ENCODE measurements around the gene ARMC9. TPM values are rescaled to one million over a fixed set of nuclear protein-coding genes. Genes with fewer than 3 reads are reported as not detected.

The ARMC9 gene
- total and polyA plus RNA-seq, 2 of the 13 experiments (the other 11 are each of a cell fraction or from before 2014, with no cell fraction given) = 9.1 to 12.8 TPM

- TF ChIP-seq, protein P1, sequence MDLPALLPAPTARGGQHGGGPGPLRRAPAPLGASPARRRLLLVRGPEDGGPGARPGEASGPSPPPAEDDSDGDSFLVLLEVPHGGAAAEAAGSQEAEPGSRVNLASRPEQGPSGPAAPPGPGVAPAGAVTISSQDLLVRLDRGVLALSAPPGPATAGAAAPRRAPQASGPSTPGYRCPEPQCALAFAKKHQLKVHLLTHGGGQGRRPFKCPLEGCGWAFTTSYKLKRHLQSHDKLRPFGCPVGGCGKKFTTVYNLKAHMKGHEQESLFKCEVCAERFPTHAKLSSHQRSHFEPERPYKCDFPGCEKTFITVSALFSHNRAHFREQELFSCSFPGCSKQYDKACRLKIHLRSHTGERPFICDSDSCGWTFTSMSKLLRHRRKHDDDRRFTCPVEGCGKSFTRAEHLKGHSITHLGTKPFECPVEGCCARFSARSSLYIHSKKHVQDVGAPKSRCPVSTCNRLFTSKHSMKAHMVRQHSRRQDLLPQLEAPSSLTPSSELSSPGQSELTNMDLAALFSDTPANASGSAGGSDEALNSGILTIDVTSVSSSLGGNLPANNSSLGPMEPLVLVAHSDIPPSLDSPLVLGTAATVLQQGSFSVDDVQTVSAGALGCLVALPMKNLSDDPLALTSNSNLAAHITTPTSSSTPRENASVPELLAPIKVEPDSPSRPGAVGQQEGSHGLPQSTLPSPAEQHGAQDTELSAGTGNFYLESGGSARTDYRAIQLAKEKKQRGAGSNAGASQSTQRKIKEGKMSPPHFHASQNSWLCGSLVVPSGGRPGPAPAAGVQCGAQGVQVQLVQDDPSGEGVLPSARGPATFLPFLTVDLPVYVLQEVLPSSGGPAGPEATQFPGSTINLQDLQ (CRISPR knock-in tag; IDR thresholded peaks at IDR 0.05) = no peak
- TF ChIP-seq MIER3 (CRISPR knock-in tag; IDR thresholded peaks at IDR 0.05; ENCODE audit: borderline replicate concordance) (no peak), ZNF280B (CRISPR knock-in tag; IDR thresholded peaks at IDR 0.05; ENCODE audit: borderline replicate concordance) (no peak), RNF2 (conservative IDR thresholded peaks at IDR 0.05; ENCODE audit: low read depth) (0 out of 2 replicates have a peak, but pooled peaks have one; percentile 32), ZNF350 (CRISPR knock-in tag; IDR thresholded peaks at IDR 0.05; ENCODE audit: borderline replicate concordance, low read depth) (peak; percentile 81), ZNF460 (CRISPR knock-in tag; IDR thresholded peaks at IDR 0.05; ENCODE audit: borderline replicate concordance) (no peak), MAZ (IDR thresholded peaks at IDR 0.05; ENCODE audit: borderline replicate concordance, low read depth, low read length) (no peak), MAZ (CRISPR knock-in tag; IDR thresholded peaks at IDR 0.05; ENCODE audit: low read depth) (no peak), CHD4 (IDR thresholded peaks at IDR 0.05; ENCODE audit: borderline replicate concordance, low read length) (no peak), ZNF552 (CRISPR knock-in tag; IDR thresholded peaks at IDR 0.05; ENCODE audit: borderline replicate concordance) (no peak), MED8 (CRISPR knock-in tag; IDR thresholded peaks at IDR 0.05; ENCODE audit: insufficient replicate concordance) (no peak), SNAI1 (CRISPR knock-in tag; IDR thresholded peaks at IDR 0.05; ENCODE audit: borderline replicate concordance) (no peak), ZNF614 (CRISPR knock-in tag; IDR thresholded peaks at IDR 0.05; ENCODE audit: borderline replicate concordance) (no peak), KAT8 (CRISPR knock-in tag; IDR thresholded peaks at IDR 0.05) (peak; percentile 47; the same call in 1 of the 2 replicates)
- TF ChIP-seq, protein P2, sequence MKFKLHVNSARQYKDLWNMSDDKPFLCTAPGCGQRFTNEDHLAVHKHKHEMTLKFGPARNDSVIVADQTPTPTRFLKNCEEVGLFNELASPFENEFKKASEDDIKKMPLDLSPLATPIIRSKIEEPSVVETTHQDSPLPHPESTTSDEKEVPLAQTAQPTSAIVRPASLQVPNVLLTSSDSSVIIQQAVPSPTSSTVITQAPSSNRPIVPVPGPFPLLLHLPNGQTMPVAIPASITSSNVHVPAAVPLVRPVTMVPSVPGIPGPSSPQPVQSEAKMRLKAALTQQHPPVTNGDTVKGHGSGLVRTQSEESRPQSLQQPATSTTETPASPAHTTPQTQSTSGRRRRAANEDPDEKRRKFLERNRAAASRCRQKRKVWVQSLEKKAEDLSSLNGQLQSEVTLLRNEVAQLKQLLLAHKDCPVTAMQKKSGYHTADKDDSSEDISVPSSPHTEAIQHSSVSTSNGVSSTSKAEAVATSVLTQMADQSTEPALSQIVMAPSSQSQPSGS (CRISPR knock-in tag; IDR thresholded peaks at IDR 0.05) = no peak; the same call in 1 of the 2 replicates
- TF ChIP-seq, protein P3, sequence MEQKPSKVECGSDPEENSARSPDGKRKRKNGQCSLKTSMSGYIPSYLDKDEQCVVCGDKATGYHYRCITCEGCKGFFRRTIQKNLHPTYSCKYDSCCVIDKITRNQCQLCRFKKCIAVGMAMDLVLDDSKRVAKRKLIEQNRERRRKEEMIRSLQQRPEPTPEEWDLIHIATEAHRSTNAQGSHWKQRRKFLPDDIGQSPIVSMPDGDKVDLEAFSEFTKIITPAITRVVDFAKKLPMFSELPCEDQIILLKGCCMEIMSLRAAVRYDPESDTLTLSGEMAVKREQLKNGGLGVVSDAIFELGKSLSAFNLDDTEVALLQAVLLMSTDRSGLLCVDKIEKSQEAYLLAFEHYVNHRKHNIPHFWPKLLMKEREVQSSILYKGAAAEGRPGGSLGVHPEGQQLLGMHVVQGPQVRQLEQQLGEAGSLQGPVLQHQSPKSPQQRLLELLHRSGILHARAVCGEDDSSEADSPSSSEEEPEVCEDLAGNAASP (CRISPR knock-in tag; IDR thresholded peaks at IDR 0.05; ENCODE audit: borderline replicate concordance) = no peak
- TF ChIP-seq, protein P4, sequence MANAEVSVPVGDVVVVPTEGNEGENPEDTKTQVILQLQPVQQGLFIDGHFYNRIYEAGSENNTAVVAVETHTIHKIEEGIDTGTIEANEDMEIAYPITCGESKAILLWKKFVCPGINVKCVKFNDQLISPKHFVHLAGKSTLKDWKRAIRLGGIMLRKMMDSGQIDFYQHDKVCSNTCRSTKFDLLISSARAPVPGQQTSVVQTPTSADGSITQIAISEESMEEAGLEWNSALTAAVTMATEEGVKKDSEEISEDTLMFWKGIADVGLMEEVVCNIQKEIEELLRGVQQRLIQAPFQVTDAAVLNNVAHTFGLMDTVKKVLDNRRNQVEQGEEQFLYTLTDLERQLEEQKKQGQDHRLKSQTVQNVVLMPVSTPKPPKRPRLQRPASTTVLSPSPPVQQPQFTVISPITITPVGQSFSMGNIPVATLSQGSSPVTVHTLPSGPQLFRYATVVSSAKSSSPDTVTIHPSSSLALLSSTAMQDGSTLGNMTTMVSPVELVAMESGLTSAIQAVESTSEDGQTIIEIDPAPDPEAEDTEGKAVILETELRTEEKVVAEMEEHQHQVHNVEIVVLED (CRISPR knock-in tag; IDR thresholded peaks at IDR 0.05; ENCODE audit: borderline replicate concordance) = peak; percentile 42; the same call in 1 of the 2 replicates
- TF ChIP-seq, protein P5, sequence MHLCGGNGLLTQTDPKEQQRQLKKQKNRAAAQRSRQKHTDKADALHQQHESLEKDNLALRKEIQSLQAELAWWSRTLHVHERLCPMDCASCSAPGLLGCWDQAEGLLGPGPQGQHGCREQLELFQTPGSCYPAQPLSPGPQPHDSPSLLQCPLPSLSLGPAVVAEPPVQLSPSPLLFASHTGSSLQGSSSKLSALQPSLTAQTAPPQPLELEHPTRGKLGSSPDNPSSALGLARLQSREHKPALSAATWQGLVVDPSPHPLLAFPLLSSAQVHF (CRISPR knock-in tag; IDR thresholded peaks at IDR 0.05) = no peak
These were observed 220.6 kb downstream of the ARMC9 start (continued) for GRCh38 chr2:231418820-231419640.

Measured in HepG2 (cell line).